Measurements from ENCODE around the gene TM4SF4. TPM values are rescaled to one million over a fixed set of nuclear protein-coding genes. Genes with fewer than 3 reads are reported as not detected.

Gene TM4SF4
- total RNA-seq, 1 experiment from 2014 or later = not detected

- Mint-ChIP-seq H3K27me3 (ENCODE audit: low read depth) (no peaks in the 10 kb centered on the region; the same call in 1 of the 2 replicates), H3K36me3 (ENCODE audit: insufficient read depth in 1 of 3, low read depth in 3 of 3) (no peaks in the 10 kb centered on the region), H3K4me3 (no peak overlapping the region), H3K27ac (no peak overlapping the region), H3K9me3 (no peaks in the 10 kb centered on the region; a peak in 1 of 5 replicates), H3K4me1 (peaks cover 0 to 2% of the 10 kb centered on the region in 2 experiments; a peak in 1 of 4 replicates)
- Histone ChIP-seq H3K4ac (ENCODE audit: low read depth, low read length) (no peak overlapping the region), H2BK15ac (ENCODE audit: low read depth, low read length) (no peak overlapping the region), H3K56ac (ENCODE audit: insufficient read length, low read depth, low read length) (no peak overlapping the region), H3K4me2 (ENCODE audit: insufficient read depth, insufficient read length, low read length) (no peak overlapping the region), H4K20me1 (ENCODE audit: control insufficient read depth, insufficient read depth, insufficient read length) (no peaks in the 10 kb centered on the region), H4K91ac (ENCODE audit: insufficient read length, low read depth, low read length) (no peak overlapping the region), H3T11ph (ENCODE audit: low read length) (no peak overlapping the region), H3K79me2 (ENCODE audit: insufficient read depth, low read length) (no peaks in the 10 kb centered on the region), H3K9me3 (ENCODE audit: control insufficient read depth, low read depth, low read length) (no peaks in the 10 kb centered on the region), H2BK120ac (ENCODE audit: low read depth, low read length, poor library complexity, severe bottlenecking) (no peak overlapping the region), H3K4me1 (ENCODE audit: insufficient read depth, low read length) (no peaks in the 10 kb centered on the region), H3K14ac (ENCODE audit: insufficient read depth, low read length) (no peak overlapping the region), H2BK20ac (ENCODE audit: low read depth, low read length, poor library complexity, severe bottlenecking) (no peak overlapping the region), H2BK12ac (ENCODE audit: insufficient read length, low read depth, low read length) (no peak overlapping the region), H2BK5ac (ENCODE audit: insufficient read length, low read length) (no peak overlapping the region), H3K27me3 (ENCODE audit: insufficient read depth, low read length) (no peaks in the 10 kb centered on the region), H3K79me1 (ENCODE audit: insufficient read depth, low read depth, low read length, poor library complexity, severe bottlenecking) (no peaks in the 10 kb centered on the region), H4K5ac (ENCODE audit: insufficient read length, low read depth, low read length) (no peak overlapping the region), H3K23me2 (ENCODE audit: insufficient read length, low read depth, low read length, poor library complexity, severe bottlenecking) (no peaks in the 10 kb centered on the region), H2AFZ (ENCODE audit: low read length) (no peak overlapping the region), H3K18ac (ENCODE audit: insufficient read length, low read depth, low read length) (no peak overlapping the region), H2AK5ac (ENCODE audit: insufficient read length, low read length) (no peak overlapping the region), H3K23ac (ENCODE audit: insufficient read length, low read depth, low read length) (no peak overlapping the region), H4K8ac (replicated peaks; ENCODE audit: insufficient read length, low read depth, low read length) (no peak overlapping the region), H3K9ac (ENCODE audit: extremely low read depth, insufficient read length, low read length) (no peak overlapping the region), H3K27ac (ENCODE audit: insufficient read length, low read depth, low read length) (no peak overlapping the region)
- TF ChIP-seq, protein P1, sequence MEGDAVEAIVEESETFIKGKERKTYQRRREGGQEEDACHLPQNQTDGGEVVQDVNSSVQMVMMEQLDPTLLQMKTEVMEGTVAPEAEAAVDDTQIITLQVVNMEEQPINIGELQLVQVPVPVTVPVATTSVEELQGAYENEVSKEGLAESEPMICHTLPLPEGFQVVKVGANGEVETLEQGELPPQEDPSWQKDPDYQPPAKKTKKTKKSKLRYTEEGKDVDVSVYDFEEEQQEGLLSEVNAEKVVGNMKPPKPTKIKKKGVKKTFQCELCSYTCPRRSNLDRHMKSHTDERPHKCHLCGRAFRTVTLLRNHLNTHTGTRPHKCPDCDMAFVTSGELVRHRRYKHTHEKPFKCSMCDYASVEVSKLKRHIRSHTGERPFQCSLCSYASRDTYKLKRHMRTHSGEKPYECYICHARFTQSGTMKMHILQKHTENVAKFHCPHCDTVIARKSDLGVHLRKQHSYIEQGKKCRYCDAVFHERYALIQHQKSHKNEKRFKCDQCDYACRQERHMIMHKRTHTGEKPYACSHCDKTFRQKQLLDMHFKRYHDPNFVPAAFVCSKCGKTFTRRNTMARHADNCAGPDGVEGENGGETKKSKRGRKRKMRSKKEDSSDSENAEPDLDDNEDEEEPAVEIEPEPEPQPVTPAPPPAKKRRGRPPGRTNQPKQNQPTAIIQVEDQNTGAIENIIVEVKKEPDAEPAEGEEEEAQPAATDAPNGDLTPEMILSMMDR (conservative IDR thresholded peaks at IDR 0.05) = no peak
- WGBS (ENCODE audit: extremely low coverage, insufficient read length, low lambda C conversion rate) = no CpG with 5 or more reads among the region's 2 CpGs
- no peak for DNase-seq
These were observed 32.5 kb downstream of the TM4SF4 start for GRCh38 chr3:149506965-149507364.
